HG02981 (cell line): ENCODE results near the gene STK39.

Experiments
- ATAC-seq: cut with Tn5 transposase; IDR thresholded peaks from one replicate; pipeline ENCODE4 v1.9.1; 2021; ENCODE audit warnings: mild to moderate bottlenecking, moderate library complexity; ENCODE audit not compliant: unreplicated experiment

The STK39 gene

DNA sequence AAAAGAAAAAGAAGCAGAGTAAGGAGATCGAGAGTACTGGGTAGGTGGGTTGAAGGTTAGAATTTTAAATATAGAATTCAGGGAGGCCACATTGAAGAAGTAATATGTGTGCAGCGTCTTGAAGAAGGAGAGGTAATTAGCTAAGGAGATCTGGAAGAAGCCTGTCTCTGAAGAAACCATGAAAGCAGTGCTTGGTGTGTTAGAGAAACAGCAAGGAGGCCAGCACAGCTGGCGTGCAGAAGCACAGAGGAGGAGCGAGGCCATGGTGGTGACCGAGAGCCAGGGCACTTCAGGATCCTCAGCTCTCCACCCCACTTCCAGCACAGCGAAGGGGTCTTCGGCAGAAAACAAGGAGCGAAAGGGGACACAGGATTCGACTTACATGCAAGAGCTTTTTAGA lies 305.8 kb downstream of the STK39 start:
- ATAC-seq: no peak

DNA sequence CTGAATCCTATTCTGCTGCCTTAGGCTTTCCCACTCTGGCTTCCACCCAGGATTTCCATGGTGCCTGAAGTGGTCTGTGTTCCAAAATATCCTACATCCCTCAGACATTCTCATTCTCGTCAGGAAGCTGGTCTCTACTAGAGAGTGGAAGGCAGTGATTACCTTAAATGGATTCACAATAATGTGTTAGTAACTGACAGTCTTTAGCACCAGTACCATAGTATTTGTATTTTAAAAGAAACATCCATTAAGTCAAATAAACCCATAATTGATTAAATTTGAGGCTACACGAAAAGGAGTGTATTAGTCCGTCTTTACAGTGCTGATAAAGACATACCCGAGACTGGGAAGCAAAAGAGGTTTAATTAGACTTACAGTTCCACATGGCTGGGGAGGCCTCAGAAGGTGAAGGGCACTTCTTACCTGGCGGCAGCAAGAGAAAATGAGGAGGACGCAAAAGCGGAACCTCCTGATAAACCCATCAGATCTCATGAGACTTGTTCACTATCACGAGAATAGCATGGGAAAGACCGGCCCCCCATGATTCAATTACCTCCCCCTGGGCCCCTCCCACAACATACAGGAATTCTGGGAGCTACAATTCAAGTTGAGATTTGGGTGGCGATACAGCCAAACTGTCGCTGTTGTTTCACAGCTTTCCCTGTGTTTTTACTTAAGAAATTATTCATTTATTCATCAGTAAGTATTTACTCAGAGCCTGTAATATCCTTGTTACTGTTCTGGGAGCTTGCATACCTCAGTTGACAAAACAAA lies 306.5 kb downstream of the STK39 start:
- ATAC-seq: no peak

DNA sequence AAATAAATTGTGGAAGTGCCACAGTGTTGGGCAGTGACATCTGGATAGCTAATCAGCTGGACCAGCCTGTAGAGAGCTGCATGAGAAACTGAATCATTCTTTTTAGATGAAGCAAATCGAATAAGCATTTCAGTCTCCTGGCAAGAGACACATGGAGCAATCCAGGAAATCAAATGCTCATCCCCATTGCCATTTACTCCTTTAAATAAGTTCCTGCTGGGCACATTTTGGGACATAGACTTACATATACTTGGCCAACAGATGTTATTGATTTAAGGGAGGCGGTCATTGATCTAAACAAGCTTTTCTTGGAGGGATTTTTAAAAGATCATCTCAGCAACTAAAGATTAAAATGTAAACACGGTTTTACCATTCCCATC lies 307.1 kb downstream of the STK39 start:
- no peak for ATAC-seq

DNA sequence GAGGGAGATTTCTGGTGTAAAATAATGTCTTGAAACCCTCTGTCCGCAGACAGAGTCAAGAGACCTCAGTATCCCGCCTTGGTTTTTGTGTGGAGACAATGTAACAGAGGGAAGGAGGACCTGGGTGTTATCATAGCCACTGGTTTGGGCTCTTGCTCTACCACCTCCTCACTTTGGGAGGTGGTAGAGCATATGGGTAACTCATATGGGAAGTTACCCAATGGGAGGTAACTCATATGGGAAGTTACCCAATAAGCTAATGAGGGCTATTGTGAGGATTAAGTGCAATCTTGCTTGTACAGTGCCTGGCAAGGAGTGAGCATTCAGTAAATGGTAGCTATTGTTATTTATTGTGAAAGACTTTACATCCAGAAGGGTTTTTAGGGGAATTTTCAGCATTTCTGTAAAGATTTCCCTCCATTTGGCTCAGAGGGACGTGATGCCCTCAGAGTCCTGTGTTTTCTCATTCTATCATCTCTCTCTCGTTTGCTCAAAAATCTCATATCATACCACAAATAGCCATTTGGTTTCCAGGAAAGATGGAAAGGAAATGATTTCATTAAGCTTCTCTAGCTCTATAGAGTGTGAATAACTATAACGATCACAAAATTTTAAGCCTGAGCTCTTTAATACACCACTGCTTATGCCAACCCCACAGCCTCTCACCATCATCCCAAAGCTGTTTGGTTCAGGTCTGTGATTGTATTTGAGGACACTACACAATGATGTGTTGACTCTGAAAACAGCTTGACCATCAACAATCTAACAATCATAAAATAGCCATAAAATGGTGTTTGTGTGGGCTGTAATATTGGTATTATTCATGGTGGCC lies 307.7 kb downstream of the STK39 start:
- no peak for ATAC-seq

DNA sequence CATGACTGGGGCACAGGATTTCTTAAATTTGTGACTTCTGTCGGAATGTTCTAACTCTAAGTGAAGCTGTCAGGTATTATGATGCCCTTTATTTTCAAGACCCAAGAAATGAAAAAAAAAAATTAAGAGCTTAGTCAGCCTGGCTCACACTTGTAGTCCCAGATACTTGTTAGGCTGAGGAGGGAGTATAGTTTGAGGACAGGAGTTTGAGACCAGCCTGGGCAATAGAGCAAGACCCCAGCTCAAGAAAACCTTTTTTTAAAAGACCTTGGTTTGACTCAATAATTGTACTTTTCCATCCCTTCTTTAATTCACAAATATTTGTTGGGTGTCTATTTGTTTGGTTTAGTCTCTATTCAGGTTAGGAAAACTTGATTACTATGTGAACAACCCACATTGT lies 310.0 kb downstream of the STK39 start:
- ATAC-seq: no peak

DNA sequence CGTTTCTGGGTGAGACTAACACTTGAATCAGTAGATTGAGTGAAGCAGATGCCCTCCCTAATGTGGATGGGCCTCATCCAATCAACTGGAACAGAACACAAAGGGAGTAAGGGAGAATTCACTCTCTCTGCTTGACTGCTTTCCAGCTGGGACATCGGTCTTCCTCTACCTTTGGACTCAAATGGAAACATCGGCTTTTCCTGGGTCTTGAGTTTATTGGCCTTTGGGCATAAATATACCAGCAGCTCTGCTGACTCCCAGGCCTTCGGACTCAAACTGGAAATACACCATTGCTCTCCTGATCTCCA lies 311.6 kb downstream of the STK39 start:
- ATAC-seq: no peak

DNA sequence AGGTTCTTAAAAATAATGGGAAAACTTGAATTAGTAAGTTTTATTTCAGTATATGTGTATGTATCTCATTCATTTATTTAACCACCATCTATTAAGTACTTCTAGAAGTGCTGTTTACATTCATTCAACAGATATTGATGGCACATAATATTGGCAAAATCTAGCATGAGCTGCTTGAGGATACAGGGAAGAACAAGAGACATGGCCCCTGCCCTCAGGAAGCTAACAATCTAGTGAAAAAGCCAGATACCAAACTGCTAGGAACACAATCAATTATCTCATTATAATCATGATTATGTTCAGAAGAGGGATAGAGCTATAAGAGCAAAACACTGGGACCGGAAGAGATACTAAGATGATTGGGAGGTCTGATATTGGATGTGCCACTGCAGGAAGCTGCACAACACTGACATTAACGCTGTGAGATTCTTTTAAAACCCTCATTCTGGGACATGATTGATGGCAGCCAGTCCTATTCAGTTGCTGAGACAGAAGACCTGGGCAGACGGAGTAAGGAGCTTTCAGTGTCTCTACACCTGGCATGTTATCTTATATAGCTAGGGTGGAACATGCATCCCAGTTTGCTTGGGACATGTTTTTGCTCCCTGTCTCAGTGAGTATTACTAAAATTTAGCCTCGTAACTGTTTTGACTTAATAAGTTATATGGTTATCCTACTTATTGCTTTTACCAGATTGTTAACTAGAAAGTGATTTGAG lies 314.1 kb downstream of the STK39 start:
- ATAC-seq: no peak

DNA sequence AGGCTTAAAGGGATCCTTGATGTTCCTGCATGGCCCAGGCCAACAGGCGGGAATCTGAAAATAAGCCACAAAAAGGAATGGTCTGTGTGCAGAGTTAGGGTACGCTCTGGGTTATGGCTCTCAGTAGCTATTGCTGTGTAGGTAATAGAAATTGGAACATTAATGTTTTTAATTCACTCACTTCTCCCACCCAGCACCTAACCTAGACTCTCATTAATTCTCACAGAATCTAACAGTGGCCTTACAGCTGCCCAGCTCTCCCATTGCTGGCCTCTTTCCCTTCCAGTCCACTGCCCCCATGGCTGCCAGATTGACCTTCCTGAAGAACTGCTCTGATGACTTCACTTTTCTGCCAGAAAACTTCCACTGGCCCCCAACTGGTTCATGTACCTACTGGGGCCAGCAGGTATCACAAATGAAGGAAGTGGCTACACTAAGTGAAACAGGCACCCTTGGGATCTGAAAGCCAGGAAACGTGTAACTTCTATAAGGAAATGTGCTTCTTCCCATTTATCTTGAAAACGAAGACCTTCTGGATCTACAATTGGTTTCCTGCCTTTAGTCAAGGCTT lies 315.2 kb downstream of the STK39 start:
- ATAC-seq: no peak

DNA sequence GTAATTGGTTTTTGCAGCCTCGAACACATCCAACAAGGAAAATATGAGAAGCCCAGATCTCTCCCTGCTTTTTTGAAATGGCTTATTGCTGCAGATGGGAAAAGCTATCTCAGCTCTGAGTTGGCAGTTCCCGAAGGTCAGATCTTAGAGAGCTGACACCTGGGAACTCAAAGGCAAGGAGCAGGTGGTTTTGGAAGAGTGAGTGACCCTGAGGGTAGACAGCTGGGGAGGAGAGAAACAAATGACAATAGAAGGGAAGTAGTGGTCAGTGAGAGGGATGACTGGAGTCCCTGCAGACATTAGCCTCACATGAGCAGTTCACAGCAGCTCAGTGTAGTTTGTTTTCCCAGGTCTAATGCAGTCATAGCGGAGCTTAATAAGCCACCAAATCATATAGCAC lies 317.9 kb downstream of the STK39 start:
- no peak for ATAC-seq

DNA sequence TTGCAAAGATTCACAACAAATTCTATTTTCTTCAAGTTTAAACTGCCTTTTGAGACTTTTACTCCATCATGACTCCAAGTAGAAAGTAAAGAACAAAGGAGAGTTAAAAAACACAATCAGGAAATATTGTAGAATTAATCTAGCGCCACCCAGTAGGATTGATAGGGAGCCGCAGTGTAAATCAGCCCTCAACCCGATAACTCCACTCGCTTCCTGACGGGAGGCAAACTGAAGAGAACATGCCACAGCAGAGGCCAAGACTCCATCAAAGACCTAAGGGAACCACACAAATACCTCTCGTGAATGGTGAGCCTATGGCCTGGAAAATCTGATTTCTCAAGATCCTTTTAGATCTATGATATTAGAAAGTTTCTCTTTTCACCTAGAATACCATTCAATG lies 319.0 kb downstream of the STK39 start:
- ATAC-seq: no peak

DNA sequence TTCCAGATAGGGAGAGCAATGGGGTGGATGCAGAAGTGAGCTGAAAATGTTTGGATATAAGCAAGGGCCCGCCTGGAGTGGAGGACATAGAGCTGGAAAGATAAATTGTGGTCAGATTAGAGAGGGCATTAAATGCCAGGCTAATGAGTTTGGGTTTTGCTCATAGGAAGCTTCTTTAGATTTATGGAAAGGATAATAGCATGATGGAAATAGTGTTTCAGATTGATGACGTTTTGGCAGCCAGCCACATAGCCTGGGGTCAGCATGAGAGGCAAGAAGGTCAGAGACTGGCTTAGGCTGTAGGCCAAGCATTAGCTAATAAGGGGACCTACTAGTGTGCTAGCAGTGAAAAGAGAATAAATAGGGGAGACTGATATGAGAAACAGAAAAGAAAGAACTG lies 321.6 kb downstream of the STK39 start:
- no peak for ATAC-seq

DNA sequence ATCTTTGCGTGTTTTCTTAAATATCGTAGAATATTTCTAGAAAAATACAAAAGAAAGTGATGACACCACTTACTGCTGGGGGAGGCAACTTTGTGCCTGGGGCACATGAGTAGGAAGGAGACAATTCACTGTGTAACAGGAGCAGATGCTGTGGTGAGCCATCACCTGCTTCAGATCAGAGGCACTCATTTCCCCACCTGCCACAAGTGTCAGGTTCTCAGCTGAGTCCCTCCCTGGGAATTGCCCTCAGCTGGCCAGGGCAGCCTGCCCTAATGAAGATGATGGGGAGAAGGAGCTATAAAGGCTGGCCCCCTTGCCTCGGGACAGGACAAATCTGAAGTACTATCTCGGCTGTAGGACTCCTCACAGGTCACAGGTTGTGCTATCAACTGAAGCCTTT lies 322.8 kb downstream of the STK39 start:
- ATAC-seq: no peak

DNA sequence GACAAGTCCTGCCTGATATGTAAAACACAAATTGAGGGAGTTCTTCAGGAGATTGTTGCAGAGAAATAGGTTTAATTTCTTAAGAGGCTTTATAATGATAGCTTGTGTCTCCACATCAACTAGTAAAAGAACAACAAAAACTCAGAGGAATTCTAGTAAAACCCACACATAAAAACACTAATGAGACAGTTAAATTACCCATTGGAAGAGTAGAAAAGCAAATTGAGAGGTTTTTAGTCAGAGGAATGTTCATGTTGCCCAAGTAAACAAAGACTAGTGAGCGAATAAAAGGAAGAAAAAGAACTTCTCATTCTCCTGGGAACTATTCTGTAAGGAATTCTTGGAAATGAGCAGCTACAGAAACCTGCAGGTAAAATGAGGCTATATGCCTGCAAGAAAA lies 330.6 kb downstream of the STK39 start:
- ATAC-seq: no peak

DNA sequence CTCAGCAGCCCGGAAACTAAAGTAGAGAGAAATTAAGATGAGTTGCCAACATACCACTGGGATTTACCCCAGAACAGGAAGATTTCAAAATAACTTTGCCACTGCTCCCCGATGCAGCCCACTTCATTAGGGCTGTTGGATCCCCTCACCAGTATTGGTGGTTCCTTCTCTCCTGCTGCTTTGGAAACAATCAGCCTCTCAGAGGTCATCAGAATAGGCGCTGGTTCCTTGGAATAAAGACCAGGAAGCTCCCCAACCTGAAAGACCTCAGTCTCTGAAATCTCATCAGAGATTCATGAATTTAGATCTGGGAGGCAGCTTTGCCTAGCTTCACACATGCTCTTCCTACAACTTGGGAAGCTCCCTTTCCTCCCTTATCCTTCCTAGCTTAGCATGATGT lies 332.4 kb downstream of the STK39 start:
- ATAC-seq: no peak

DNA sequence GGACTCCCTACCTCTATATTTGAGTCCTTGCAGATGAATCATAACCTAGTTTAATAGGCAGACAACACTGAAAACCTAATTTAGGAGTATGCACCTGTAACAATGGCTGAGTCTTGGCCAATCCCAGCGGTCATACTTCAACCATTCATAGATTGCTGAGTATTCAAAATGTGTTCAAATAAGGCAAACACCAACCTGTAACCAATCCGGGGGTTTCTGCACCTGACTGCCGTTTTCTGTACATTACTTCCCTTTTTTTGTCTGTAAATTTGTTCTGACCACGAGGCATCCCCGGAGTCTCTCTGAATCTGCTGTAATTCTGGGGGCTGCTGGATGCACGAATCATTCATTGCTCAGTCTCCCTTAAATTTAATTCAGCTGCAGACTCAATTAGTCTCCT lies 338.6 kb downstream of the STK39 start:
- ATAC-seq: no peak

DNA sequence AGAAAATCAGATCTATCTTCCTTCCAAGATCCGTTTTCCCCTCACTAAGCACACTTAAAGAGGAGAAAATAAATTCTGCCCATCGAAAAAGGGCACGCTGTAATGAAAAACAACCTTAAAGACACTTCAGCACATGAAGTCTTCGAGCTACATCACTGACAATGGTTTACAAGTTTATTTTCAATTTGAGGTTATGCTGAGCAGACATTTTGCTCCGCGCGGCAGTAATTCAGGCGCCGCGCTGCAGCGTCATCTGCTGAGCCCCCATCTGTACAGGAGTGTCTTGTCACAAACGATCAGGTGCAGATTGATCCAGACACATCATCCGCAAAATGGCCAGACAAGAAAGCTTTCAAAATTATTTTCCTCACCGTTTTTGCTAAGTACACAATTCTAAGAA lies 341.7 kb downstream of the STK39 start:
- ATAC-seq: no peak
